Prostate gland (tissue), 2 donors: Measurements from ENCODE around the gene RNGTT. TPM values are rescaled to one million over a fixed set of nuclear protein-coding genes. Genes with fewer than 3 reads are reported as not detected.
"Not testable (repeated sequence)": the region's sequence is repeated elsewhere in the genome, so short reads cannot be mapped to it uniquely, and the experiment has no call there.

Experiments
- DNase-seq: peaks from one replicate; pipeline ENCODE4 v3.0.0-alpha.2; 2019; ENCODE audit warnings: low spot score
- H3K27ac ChIP-seq, 2 donors: fragments of 200-600 bp; sonication (generic); 2 replicates each; pipeline ENCODE4 v1.5.1; 2017 to 2019
- H3K27me3 ChIP-seq: fragments of 200-600 bp; sonication (generic); replicated peaks from 2 replicates; pipeline ENCODE4 v1.5.1; 2019; ENCODE audit not compliant: insufficient read depth
- H3K36me3 ChIP-seq, 2 donors: fragments of 200-600 bp; sonication (generic); 1 replicate in 1 of 2; 2 replicates in 1 of 2; pipeline versions ENCODE4 v1.5.1 to v1.8.1; 2017 to 2019
- H3K4me1 ChIP-seq: fragments of 200-600 bp; sonication (generic); replicated peaks from 2 replicates; pipeline ENCODE4 v1.5.1; 2019
- H3K4me3 ChIP-seq, 2 donors: fragments of 200-600 bp; sonication (generic); 2 replicates each; pipeline ENCODE4 v1.5.1; 2017 to 2019
- H3K9me3 ChIP-seq: fragments of 200-600 bp; sonication (generic); 2 replicates; pipeline ENCODE4 v1.5.1; 2017
- POLR2A ChIP-seq: fragments of 450-650 bp; IDR thresholded peaks from one replicate; pipeline ENCODE4 v1.6.1; 2016; ENCODE audit warnings: antibody characterized with exemption, mild to moderate bottlenecking
- POLR2AphosphoS5 ChIP-seq: sonication (generic); formaldehyde crosslinking; IDR thresholded peaks from one replicate; pipeline ENCODE4 v1.6.1; 2017; ENCODE audit warnings: antibody characterized with exemption
- WGBS: methylation state at CpG from one replicate; pipeline ENCODE4 v1.1.5; 2018; 5-methylcytosine and 5-hydroxymethylcytosine counted together
- intact Hi-C: fragments of 100-400 bp; cut with DNase I; formaldehyde crosslinking; loops from one replicate; pipeline ENCODE4 v1.14.2; 2022
- total RNA-seq, 2 donors: library from RNA; depleted of rRNA; stranded (reverse); fragments of >200 nt; gene quantifications; one replicate each; pipeline ENCODE4 v1.1.0, GENCODE V29; 2016
- TF ChIP-seq, protein P1 (sequence below), 4 experiments: fragments of 200-600 bp in 2 of 4; fragments of 450-650 bp in 2 of 4; sonication (generic) in 2 of 4; IDR thresholded peaks; 1 replicate in 3 of 4; 2 replicates in 1 of 4; pipeline ENCODE4 v1.5.1; 2016 to 2019; ENCODE audit warnings: antibody characterized with exemption in 4 of 4, mild to moderate bottlenecking in 2 of 4, moderate library complexity in 2 of 4

Gene RNGTT
- total RNA-seq, 2 donors from 2014 or later: 10.1 to 23.6 TPM

DNA sequence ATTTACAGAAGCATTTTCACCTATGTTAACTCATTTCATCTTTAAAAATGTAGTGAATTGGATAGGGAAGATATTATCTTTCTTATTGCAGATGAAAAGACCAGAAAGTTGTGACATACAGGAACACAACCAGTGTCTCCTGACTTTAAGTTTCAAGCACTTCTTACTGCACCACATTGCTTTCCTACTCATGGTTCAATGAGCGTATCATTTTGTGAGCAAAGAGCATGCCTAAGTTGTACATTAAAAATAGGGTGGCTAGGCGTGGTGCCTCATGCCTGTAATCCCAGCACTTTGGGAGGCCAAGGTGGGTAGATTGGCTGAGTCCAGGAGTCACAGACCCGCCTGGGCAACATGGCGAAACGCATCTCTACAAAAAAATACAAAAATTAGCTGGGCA lies 21.2 kb upstream of the RNGTT start:
- H3K4me1 ChIP-seq: no peaks in the 10 kb centered on the region
- DNase-seq: no peak
- no peak overlapping the region for H3K27ac ChIP-seq
- no peak overlapping the region for H3K4me3 ChIP-seq
- H3K9me3 ChIP-seq: no peaks in the 10 kb centered on the region
- 97% methylated on average over 5 of the region's 5 CpGs for WGBS
- TF ChIP-seq POLR2AphosphoS5 (no peak), POLR2A (no peak)
- TF ChIP-seq, protein P1, sequence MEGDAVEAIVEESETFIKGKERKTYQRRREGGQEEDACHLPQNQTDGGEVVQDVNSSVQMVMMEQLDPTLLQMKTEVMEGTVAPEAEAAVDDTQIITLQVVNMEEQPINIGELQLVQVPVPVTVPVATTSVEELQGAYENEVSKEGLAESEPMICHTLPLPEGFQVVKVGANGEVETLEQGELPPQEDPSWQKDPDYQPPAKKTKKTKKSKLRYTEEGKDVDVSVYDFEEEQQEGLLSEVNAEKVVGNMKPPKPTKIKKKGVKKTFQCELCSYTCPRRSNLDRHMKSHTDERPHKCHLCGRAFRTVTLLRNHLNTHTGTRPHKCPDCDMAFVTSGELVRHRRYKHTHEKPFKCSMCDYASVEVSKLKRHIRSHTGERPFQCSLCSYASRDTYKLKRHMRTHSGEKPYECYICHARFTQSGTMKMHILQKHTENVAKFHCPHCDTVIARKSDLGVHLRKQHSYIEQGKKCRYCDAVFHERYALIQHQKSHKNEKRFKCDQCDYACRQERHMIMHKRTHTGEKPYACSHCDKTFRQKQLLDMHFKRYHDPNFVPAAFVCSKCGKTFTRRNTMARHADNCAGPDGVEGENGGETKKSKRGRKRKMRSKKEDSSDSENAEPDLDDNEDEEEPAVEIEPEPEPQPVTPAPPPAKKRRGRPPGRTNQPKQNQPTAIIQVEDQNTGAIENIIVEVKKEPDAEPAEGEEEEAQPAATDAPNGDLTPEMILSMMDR (IDR thresholded peaks at IDR 0.05): no peak
- intact Hi-C loops: loop anchor here (5.0 to 10.0 kb wide), 5 partner anchors 50 to 388 kb away; partner anchors contain the start of genes PNRC1 and UBE2J1
- no peaks in the 10 kb centered on the region for H3K27me3 ChIP-seq
- no peaks in the 10 kb centered on the region for H3K36me3 ChIP-seq

DNA sequence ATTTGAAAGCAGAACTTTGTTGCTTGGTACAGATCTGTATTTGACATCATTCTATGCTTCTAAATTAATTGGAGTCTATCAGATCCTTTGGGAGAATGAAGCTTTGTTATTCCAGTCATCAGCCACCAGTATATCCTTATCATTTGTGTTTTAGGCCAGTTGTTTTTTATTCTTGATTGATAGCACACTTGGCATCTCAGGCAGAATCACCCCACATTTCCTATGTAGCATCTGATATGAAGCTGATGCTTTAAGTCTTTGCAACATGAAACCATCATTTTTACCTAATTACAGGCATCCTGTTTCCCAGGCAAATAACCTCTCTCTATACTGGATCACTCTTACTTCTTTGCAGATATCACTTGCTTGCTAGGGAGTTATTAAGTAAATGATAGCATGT lies 20.7 kb upstream of the RNGTT start:
- Histone ChIP-seq H3K27me3 (no peaks in the 10 kb centered on the region), H3K4me1 (no peaks in the 10 kb centered on the region), H3K27ac (no peak overlapping the region), H3K36me3 (no peaks in the 10 kb centered on the region), H3K4me3 (no peak overlapping the region), H3K9me3 (no peaks in the 10 kb centered on the region)
- DNase-seq: no peak
- TF ChIP-seq POLR2A (no peak), POLR2AphosphoS5 (no peak)
- intact Hi-C loops: loop anchor here (5.0 to 10.0 kb wide), 4 partner anchors 51 to 388 kb away; partner anchors contain the start of gene PNRC1

DNA sequence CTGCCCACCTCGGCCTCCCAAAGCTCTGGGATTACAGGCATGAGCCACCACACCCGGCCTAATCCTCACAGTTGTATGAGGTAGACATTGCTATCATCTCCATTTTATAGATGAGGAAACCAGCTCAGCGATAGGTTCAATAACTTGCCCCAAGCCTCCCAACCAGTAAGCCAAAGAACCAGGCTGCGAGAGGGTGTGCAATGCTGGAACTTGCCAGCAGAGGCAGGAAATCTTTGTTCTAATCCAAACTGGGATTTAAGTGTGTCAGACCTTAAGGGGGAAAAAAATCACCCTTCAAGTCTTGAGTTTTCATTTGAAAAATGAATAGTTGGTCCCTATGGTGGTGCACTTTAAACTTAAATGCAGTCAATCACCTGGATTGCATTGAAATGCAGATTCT lies 20.1 kb upstream of the RNGTT start:
- H3K36me3 ChIP-seq: no peaks in the 10 kb centered on the region
- no peaks in the 10 kb centered on the region for H3K9me3 ChIP-seq
- no peaks in the 10 kb centered on the region for H3K4me1 ChIP-seq
- TF ChIP-seq, protein P1 (IDR thresholded peaks at IDR 0.05): peak in 2 of 4 experiments; percentile 34 to 53
- no peak for TF ChIP-seq POLR2AphosphoS5
- TF ChIP-seq POLR2A: no peak
- no peaks in the 10 kb centered on the region for H3K27me3 ChIP-seq
- no peak for DNase-seq
- H3K27ac ChIP-seq: no peak overlapping the region
- H3K4me3 ChIP-seq: no peak overlapping the region
- intact Hi-C loops: loop anchor here (2.0 to 10.0 kb wide), 5 partner anchors 51 to 389 kb away; partner anchors contain the start of gene PNRC1
- 70% methylated on average over 4 of the region's 4 CpGs for WGBS

DNA sequence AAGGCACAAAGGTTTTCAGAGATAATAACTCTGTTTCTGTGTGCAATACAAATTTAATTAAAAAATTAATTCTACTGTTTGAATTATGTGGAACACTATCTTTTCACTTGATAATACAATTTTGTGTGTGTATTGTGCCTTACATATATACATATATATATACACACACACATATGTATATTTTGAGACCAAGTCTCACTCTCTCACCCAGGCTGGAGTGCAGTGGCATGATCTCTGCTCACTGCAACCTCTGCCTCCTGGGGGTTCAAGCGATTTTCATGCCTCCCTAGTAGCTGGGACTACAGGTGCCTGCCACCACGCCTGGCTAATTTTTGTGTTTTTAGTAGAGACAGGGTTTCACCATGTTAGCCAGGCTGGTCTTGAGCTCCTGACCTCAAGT lies 19.7 kb upstream of the RNGTT start:
- WGBS: 94% methylated on average over 2 of the region's 2 CpGs
- not testable (repeated sequence) for H3K9me3 ChIP-seq, DNase-seq, H3K4me3 ChIP-seq, H3K36me3 ChIP-seq, H3K27me3 ChIP-seq, H3K4me1 ChIP-seq, H3K27ac ChIP-seq
- intact Hi-C loops: loop anchor here (2.0 to 10.0 kb wide), 5 partner anchors 52 to 389 kb away; partner anchors contain the start of gene PNRC1

DNA sequence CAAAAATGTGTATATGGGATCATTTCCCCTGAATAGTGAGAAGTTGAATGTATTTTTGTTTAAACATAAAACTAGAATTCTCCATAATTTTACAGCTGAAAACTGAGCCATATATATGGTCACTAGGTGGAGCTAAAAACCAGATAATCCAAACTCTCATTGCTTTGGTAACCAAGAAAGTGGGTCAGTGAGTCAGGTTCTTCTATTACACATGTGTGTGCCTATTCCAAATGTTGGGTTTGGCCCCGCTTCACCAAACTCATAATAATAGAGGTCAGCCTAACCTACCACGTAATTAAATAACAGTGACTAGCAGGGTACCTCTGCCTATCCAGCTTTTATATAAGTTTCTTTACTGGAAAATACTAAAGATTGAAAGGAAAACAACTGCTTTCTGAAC lies 19.3 kb upstream of the RNGTT start:
- H3K27me3 ChIP-seq: no peaks in the 10 kb centered on the region
- intact Hi-C loops: loop anchor here (2.0 to 10.0 kb wide), 5 partner anchors 52 to 390 kb away; partner anchors contain the start of gene PNRC1
- DNase-seq: peak; percentile 62
- no peaks in the 10 kb centered on the region for H3K9me3 ChIP-seq
- H3K36me3 ChIP-seq: no peaks in the 10 kb centered on the region
- TF ChIP-seq POLR2A (no peak), POLR2AphosphoS5 (peak; percentile 79)
- TF ChIP-seq, protein P1 (IDR thresholded peaks at IDR 0.05): peak; percentile 36 to 86 (median 74)
- H3K4me3 ChIP-seq: no peak overlapping the region
- no peak overlapping the region for H3K27ac ChIP-seq
- 0% methylated on average over 2 of the region's 2 CpGs for WGBS
- no peaks in the 10 kb centered on the region for H3K4me1 ChIP-seq

DNA sequence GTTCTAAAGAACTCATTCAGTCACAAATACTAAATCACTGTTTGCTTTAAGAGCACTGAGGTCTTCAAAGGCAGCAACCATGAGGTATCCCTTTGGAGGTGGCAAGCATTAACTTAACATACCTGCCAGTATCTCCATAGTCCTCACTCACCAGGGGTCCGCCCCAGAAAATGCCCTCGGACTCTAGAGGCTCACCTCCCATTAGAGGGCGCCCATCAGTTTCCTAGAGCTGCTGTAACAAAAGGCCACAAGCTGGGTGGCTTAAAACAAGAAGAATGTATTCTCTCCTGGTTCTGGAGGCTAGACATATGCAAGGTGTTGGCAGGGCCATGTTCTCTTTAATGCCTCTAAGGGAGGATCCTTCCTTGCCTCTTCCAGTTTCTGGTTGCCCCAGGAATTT lies 12.0 kb upstream of the RNGTT start:
- no peaks in the 10 kb centered on the region for H3K9me3 ChIP-seq
- TF ChIP-seq POLR2A (no peak), POLR2AphosphoS5 (no peak)
- TF ChIP-seq, protein P1 (IDR thresholded peaks at IDR 0.05): no peak
- intact Hi-C loops: no loop called here
- H3K27me3 ChIP-seq: no peaks in the 10 kb centered on the region
- H3K4me1 ChIP-seq: no peaks in the 10 kb centered on the region
- DNase-seq: no peak
- 63% methylated on average over 3 of the region's 3 CpGs for WGBS
- no peak overlapping the region for H3K27ac ChIP-seq
- no peaks in the 10 kb centered on the region for H3K36me3 ChIP-seq
- no peak overlapping the region for H3K4me3 ChIP-seq
